Loucy (cell line): ENCODE measurements around the gene ADAMTS8.

ENCODE experiments used
- H2AFZ ChIP-seq: fragments of 200-600 bp; sonication (generic); 2 replicates; pipeline ENCODE4 v1.6.0; 2016; ENCODE audit warnings: antibody characterized with exemption, mild to moderate bottlenecking, low read length, moderate library complexity
- H3F3A ChIP-seq: fragments of 200-600 bp; 2 replicates; pipeline ENCODE4 v1.6.0; 2016; ENCODE audit warnings: antibody characterized with exemption, low read depth, mild to moderate bottlenecking
- H3K27me3 ChIP-seq: fragments of 200-600 bp; sonication (generic); 2 replicates; pipeline ENCODE4 v1.6.1; 2014; ENCODE audit warnings: low read length, mild to moderate bottlenecking; ENCODE audit not compliant: insufficient read depth, poor library complexity, severe bottlenecking
- H3K36me3 ChIP-seq: fragments of 200-600 bp; sonication (generic); 2 replicates; pipeline ENCODE4 v1.6.1; 2016; ENCODE audit warnings: low read length; ENCODE audit not compliant: insufficient read depth
- H3K4me1 ChIP-seq: fragments of 200-600 bp; sonication (generic); 2 replicates; pipeline ENCODE4 v1.5.1; 2014; ENCODE audit warnings: low read length, mild to moderate bottlenecking; ENCODE audit not compliant: insufficient read depth, poor library complexity, severe bottlenecking
- H3K4me2 ChIP-seq: fragments of 200-600 bp; sonication (generic); 2 replicates; pipeline ENCODE4 v1.6.0; 2014; ENCODE audit warnings: antibody characterized with exemption, low read length, low read depth, mild to moderate bottlenecking; ENCODE audit not compliant: poor library complexity, severe bottlenecking
- H3K4me3 ChIP-seq: fragments of 200-600 bp; sonication (generic); 2 replicates; pipeline ENCODE4 v1.5.1; 2014; ENCODE audit warnings: low read length, mild to moderate bottlenecking, mixed read lengths; ENCODE audit not compliant: poor library complexity, severe bottlenecking
- H3K79me2 ChIP-seq: fragments of 200-600 bp; sonication (generic); 2 replicates; pipeline ENCODE4 v1.6.1; 2014; ENCODE audit warnings: low read length; ENCODE audit not compliant: insufficient read depth
- H3K9ac ChIP-seq: fragments of 200-600 bp; sonication (generic); 2 replicates; pipeline ENCODE4 v1.6.0; 2014; ENCODE audit warnings: mild to moderate bottlenecking, low read depth, low read length, moderate library complexity; ENCODE audit not compliant: poor library complexity, severe bottlenecking
- H3K9me2 ChIP-seq: fragments of 200-600 bp; sonication (generic); replicated peaks from 2 replicates; pipeline ENCODE4 v1.6.1; 2016; ENCODE audit warnings: low read depth, low read length, mixed read lengths
- H3K9me3 ChIP-seq: fragments of 200-600 bp; sonication (generic); 2 replicates; pipeline ENCODE4 v1.6.1; 2014; ENCODE audit warnings: mild to moderate bottlenecking, antibody characterized with exemption, low read length, low read depth; ENCODE audit not compliant: insufficient read depth
- H4K20me1 ChIP-seq: fragments of 200-600 bp; sonication (generic); 2 replicates; pipeline ENCODE4 v1.6.0; 2014; ENCODE audit warnings: antibody characterized with exemption, low read length, mild to moderate bottlenecking; ENCODE audit not compliant: insufficient read depth, poor library complexity, severe bottlenecking
- CTCF ChIP-seq: fragments of 200-600 bp; sonication (generic); conservative IDR thresholded peaks from 2 replicates; pipeline ENCODE4 v1.5.1; 2014; ENCODE audit warnings: mild to moderate bottlenecking, antibody characterized with exemption, low read length
- EZH2phosphoT487 ChIP-seq: fragments of 200-600 bp; IDR thresholded peaks from 2 replicates; pipeline ENCODE4 v1.6.1; 2018; ENCODE audit warnings: antibody characterized with exemption, mild to moderate bottlenecking, moderate library complexity, borderline replicate concordance

Gene ADAMTS8

GRCh38 chr11:130445788-130446187 lies 17.4 kb upstream of the ADAMTS8 start:
- no peaks in the 10 kb centered on the region for H3K79me2 ChIP-seq
- H3K9me2 ChIP-seq: no peaks in the 10 kb centered on the region
- no peaks in the 10 kb centered on the region for H3K27me3 ChIP-seq
- no peaks in the 10 kb centered on the region; the same call in 1 of the 2 replicates for H3K9me3 ChIP-seq
- no peaks in the 10 kb centered on the region for H4K20me1 ChIP-seq
- no peaks in the 10 kb centered on the region for H3K36me3 ChIP-seq
- H3K4me1 ChIP-seq: no peaks in the 10 kb centered on the region
- H3F3A ChIP-seq: no peaks in the 10 kb centered on the region
- no peak overlapping the region for H3K9ac ChIP-seq
- no peak overlapping the region for H2AFZ ChIP-seq
- H3K4me2 ChIP-seq: no peak overlapping the region
- no peak for TF ChIP-seq EZH2phosphoT487
- no peak for TF ChIP-seq CTCF
- H3K4me3 ChIP-seq: no peak overlapping the region

- Histone ChIP-seq H3K36me3 (no peaks in the 10 kb centered on the region), H3K9ac (no peak overlapping the region), H3K4me3 (no peak overlapping the region), H3K9me2 (no peaks in the 10 kb centered on the region), H3K27me3 (no peaks in the 10 kb centered on the region), H2AFZ (no peak overlapping the region), H3F3A (no peaks in the 10 kb centered on the region), H3K79me2 (no peaks in the 10 kb centered on the region), H3K9me3 (no peaks in the 10 kb centered on the region; the same call in 1 of the 2 replicates), H4K20me1 (no peaks in the 10 kb centered on the region), H3K4me2 (no peak overlapping the region), H3K4me1 (peaks cover 22% of the 10 kb centered on the region)
- TF ChIP-seq CTCF (no peak), EZH2phosphoT487 (no peak)
Observed at GRCh38 chr11:130442737-130443136, 14.3 kb upstream of the ADAMTS8 start.

GRCh38 chr11:130441719-130442118 lies 13.3 kb upstream of the ADAMTS8 start:
- H3K79me2 ChIP-seq: no peaks in the 10 kb centered on the region
- H3K9ac ChIP-seq: no peak overlapping the region
- no peak overlapping the region for H3K4me2 ChIP-seq
- H3K4me3 ChIP-seq: no peak overlapping the region
- no peaks in the 10 kb centered on the region for H3K27me3 ChIP-seq
- TF ChIP-seq EZH2phosphoT487: no peak
- TF ChIP-seq CTCF: no peak
- H3K9me3 ChIP-seq: no peaks in the 10 kb centered on the region; the same call in 1 of the 2 replicates
- peaks cover 29% of the 10 kb centered on the region for H3K4me1 ChIP-seq
- no peaks in the 10 kb centered on the region for H4K20me1 ChIP-seq
- no peaks in the 10 kb centered on the region for H3K36me3 ChIP-seq
- H2AFZ ChIP-seq: no peak overlapping the region
- H3F3A ChIP-seq: no peaks in the 10 kb centered on the region
- H3K9me2 ChIP-seq: no peaks in the 10 kb centered on the region
